ENCODE data around the gene KRT16. TPM values are rescaled to one million over a fixed set of nuclear protein-coding genes. Genes with fewer than 3 reads are reported as not detected.
"Not testable (repeated sequence)": the region's sequence is repeated elsewhere in the genome, so short reads cannot be mapped to it uniquely, and the experiment has no call there.

The KRT16 gene
- total and polyA plus RNA-seq, 2 experiments from 2014 or later = 0.90 to 2.5 TPM

DNA sequence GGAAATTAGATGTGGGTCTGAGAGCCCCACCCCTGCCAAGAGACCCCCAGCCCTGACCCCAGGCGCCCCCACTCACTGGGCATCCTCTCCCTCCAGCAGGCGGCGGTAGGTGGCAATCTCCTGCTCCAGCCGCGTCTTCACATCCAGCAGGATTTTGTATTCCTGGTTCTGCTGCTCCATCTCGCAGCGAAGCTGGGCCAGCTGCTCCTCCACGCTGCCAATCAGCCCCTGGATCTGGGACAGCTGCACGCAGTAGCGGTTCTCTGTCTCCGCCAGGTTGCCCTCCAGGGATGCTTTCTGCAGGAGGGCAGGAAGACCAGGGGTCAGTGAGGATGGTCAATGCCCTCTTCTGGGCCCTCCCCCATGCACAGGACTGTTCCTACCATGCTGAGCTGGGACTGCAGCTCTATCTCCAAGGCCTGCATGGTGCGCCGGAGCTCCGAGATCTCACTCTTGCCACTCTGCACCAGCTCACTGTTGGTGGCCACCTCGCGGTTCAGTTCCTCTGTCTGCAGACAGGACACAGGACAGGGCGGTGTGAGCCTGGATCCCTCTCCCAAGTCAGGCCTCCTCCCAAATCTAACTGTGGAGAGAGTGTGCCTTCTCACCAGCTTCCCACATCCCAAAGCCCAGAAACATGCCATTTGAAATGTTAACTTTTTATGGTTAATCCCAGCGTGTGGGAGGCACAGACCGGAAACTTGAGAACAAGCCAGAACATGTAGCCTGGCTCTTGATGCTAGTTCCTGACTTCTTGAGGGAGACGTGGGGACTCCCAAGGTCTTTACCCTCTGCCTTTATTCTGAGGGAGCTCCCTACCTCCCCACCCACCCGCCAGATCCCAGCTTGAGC, 8.2 kb upstream of the KRT16 start:
- no peak overlapping the region for H2AFZ ChIP-seq
- WGBS, 2 experiments (ENCODE audit: low coverage in 1 of 2, low lambda C conversion rate in 2 of 2, missing lambda C conversion rate in 2 of 2) = 65 to 70% methylated on average over 21 of the region's 21 CpGs
- no peaks in the 10 kb centered on the region; the same call in 1 of the 2 replicates for H3K27me3 ChIP-seq (replicated peaks; ENCODE audit: insufficient read depth)
- TF ChIP-seq EZH2 (IDR thresholded peaks at IDR 0.05; ENCODE audit: insufficient read depth, poor library complexity, severe bottlenecking) (no peak), EZH2phosphoT487 (IDR thresholded peaks at IDR 0.05; ENCODE audit: insufficient read depth, low read depth) (no peak)
- H3K9ac ChIP-seq = no peak overlapping the region
- DNase-seq = peak; percentile 40
- in situ Hi-C loops (cut with MboI) = no loop called here
- no peaks in the 10 kb centered on the region for H3F3A ChIP-seq (ENCODE audit: insufficient read depth)
- no peak overlapping the region for H3K27ac ChIP-seq
- no peaks in the 10 kb centered on the region for H3K79me2 ChIP-seq (ENCODE audit: insufficient read depth)
- no peak overlapping the region for H3K4me3 ChIP-seq
- H4K20me1 ChIP-seq (ENCODE audit: insufficient read depth) = no peaks in the 10 kb centered on the region
- H3K4me1 ChIP-seq (ENCODE audit: insufficient read depth) = no peaks in the 10 kb centered on the region
- no peak overlapping the region for H3K4me2 ChIP-seq (ENCODE audit: unreplicated experiment)
- no peaks in the 10 kb centered on the region for H3K9me2 ChIP-seq (ENCODE audit: insufficient read depth)
- no peaks in the 10 kb centered on the region for H3K36me3 ChIP-seq (ENCODE audit: low read depth)
- no peaks in the 10 kb centered on the region for H3K9me3 ChIP-seq (ENCODE audit: low read depth)

DNA sequence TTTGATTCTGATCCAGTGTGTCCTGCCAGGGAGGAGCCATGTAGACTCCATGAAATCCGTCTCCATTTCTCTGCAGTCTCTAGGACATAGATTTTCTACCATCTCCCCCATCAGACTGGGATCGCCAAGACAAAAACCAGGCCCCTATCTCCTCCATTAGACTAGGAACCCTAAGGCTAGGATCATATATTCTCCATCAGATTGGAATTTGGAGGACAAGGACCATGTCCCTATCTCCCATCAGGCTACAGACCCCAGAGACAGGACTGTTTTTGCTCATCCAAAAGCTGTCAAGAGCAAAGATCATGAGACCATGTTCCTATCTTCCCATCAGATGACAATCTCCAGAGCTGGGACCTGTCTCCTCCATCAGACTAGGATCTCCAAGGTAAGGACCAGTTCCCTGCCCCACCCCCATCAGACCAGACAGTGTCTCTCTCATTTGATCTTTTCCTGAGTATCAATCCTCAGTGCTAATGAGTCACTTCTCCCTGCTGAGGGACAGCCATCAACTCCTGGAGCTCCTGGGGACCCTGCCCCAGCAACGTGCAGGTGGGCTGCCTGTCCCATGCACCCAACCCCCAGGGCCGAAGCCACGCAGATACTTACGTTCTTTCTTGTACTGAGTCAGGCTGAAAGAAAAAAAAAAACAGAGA, 7.5 kb upstream of the KRT16 start:
- H3K9ac ChIP-seq; H3K79me2 ChIP-seq (ENCODE audit: insufficient read depth); H3K27ac ChIP-seq; H3K36me3 ChIP-seq (ENCODE audit: low read depth); H2AFZ ChIP-seq; H3K9me3 ChIP-seq (ENCODE audit: low read depth); H3K27me3 ChIP-seq (replicated peaks; ENCODE audit: insufficient read depth); H3K4me2 ChIP-seq (ENCODE audit: unreplicated experiment); H4K20me1 ChIP-seq (ENCODE audit: insufficient read depth); in situ Hi-C loops (cut with MboI); H3K4me3 ChIP-seq; H3K9me2 ChIP-seq (ENCODE audit: insufficient read depth); H3F3A ChIP-seq (ENCODE audit: insufficient read depth); H3K4me1 ChIP-seq (ENCODE audit: insufficient read depth); DNase-seq: not testable (repeated sequence)
- 93 to 96% methylated on average over 6 of the region's 6 CpGs for WGBS, 2 experiments (ENCODE audit: low coverage in 1 of 2, low lambda C conversion rate in 2 of 2, missing lambda C conversion rate in 2 of 2)

DNA sequence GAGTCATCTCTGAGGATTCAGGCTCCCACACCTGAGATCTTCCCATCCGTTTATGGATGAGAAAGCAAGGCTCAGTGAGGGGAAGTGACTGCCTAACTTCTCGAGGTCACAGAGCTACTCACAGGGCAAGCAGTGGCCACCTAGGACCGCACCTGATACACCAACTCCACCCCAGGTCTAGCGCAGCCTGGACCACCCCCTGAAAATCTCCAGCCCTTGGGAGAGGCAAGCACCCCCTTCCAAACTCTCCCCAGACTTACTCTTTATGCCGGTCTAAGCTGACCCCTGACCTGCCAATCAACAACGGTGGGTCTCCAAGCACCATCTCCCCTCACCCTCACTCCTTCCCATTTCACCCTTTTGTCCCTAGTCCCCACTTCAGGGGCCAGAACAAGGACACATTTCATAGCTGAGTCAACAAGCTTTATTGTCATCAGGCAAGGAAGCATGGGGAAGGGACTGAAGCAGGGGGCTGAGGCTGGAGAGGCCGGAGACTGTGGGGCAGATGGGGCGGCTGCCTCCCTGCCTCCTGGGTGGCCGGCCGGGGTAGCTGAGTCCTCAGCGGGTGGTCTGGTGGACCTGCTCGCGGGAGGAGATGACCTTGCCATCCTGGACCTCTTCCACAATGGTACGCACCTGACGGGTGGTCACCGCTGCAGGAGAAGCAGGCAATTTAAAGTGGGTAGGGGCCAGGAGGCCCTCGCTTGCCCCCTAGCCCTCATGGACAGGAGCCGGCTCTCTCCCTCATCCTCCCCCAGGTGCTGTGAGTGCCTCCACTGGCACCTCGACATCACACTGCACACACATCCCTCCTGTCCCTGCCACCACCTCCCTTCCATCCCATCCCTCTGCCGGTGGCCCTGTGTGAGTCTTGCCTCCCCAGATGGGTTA, 6.7 kb upstream of the KRT16 start:
- TF ChIP-seq EZH2 (IDR thresholded peaks at IDR 0.05; ENCODE audit: insufficient read depth, poor library complexity, severe bottlenecking) (no peak), EZH2phosphoT487 (IDR thresholded peaks at IDR 0.05; ENCODE audit: insufficient read depth, low read depth) (no peak)
- Histone ChIP-seq H3K27ac (no peak overlapping the region), H3K9me3 (ENCODE audit: low read depth) (no peaks in the 10 kb centered on the region), H3K4me2 (ENCODE audit: unreplicated experiment) (no peak overlapping the region), H3K9me2 (ENCODE audit: insufficient read depth) (no peaks in the 10 kb centered on the region), H3K4me1 (ENCODE audit: insufficient read depth) (no peaks in the 10 kb centered on the region), H3K79me2 (ENCODE audit: insufficient read depth) (no peaks in the 10 kb centered on the region), H3K9ac (no peak overlapping the region), H3K4me3 (no peak overlapping the region), H2AFZ (no peak overlapping the region), H3F3A (ENCODE audit: insufficient read depth) (no peaks in the 10 kb centered on the region), H3K27me3 (replicated peaks; ENCODE audit: insufficient read depth) (no peaks in the 10 kb centered on the region; the same call in 1 of the 2 replicates), H4K20me1 (ENCODE audit: insufficient read depth) (no peaks in the 10 kb centered on the region), H3K36me3 (ENCODE audit: low read depth) (no peaks in the 10 kb centered on the region)
- 76 to 77% methylated on average over 18 to 20 of the region's 20 CpGs for WGBS, 2 experiments (ENCODE audit: low coverage in 1 of 2, low lambda C conversion rate in 2 of 2, missing lambda C conversion rate in 2 of 2)
- in situ Hi-C loops (cut with MboI) = no loop called here
- DNase-seq = no peak

DNA sequence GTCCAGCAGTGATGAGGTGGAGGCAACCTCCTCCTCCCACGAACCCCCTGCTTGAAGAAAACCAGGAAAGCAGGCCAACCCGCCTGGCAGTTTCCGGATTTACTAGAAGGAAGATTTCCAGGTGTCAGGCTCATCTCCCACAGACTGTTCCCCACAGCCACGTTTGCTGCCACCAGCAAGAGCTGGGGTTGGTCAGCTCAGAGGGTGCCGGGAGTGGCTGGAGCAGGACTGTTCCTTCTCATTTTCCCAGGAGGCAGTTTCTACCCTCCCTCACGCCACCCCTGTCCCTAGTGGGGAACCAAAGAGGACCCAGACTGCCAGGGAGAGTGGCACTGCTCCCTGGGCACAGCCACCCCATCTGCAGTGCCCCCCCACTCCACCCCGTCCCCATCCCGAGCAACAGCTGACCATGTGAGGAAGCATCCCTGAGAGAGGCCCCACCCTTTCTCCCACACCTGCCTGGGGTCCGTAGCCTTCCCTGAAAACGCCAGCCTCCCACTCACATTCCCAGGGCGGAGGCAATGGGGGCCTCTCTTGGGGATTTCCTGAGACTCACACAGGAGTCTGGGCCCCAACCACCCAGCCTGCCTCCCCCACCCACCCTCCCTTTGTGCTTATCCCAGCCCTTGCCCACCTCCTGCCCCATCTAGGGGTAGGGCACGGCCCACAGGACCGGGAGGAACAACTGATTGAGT, 5.9 kb upstream of the KRT16 start:
- H3K4me1 ChIP-seq (ENCODE audit: insufficient read depth) = no peaks in the 10 kb centered on the region
- TF ChIP-seq EZH2phosphoT487 (IDR thresholded peaks at IDR 0.05; ENCODE audit: insufficient read depth, low read depth) = no peak
- no peak for TF ChIP-seq EZH2 (IDR thresholded peaks at IDR 0.05; ENCODE audit: insufficient read depth, poor library complexity, severe bottlenecking)
- H3K27me3 ChIP-seq (replicated peaks; ENCODE audit: insufficient read depth) = no peaks in the 10 kb centered on the region; the same call in 1 of the 2 replicates
- H4K20me1 ChIP-seq (ENCODE audit: insufficient read depth) = no peaks in the 10 kb centered on the region
- no peak overlapping the region for H3K27ac ChIP-seq
- no peaks in the 10 kb centered on the region for H3K36me3 ChIP-seq (ENCODE audit: low read depth)
- WGBS, 2 experiments (ENCODE audit: low coverage in 1 of 2, low lambda C conversion rate in 2 of 2, missing lambda C conversion rate in 2 of 2) = 48 to 56% methylated on average over 9 to 13 of the region's 13 CpGs
- no peaks in the 10 kb centered on the region for H3K79me2 ChIP-seq (ENCODE audit: insufficient read depth)
- in situ Hi-C loops (cut with MboI) = no loop called here
- no peak overlapping the region for H2AFZ ChIP-seq
- no peak overlapping the region for H3K9ac ChIP-seq
- DNase-seq = no peak
- H3K4me2 ChIP-seq (ENCODE audit: unreplicated experiment) = no peak overlapping the region
- H3F3A ChIP-seq (ENCODE audit: insufficient read depth) = no peaks in the 10 kb centered on the region
- no peaks in the 10 kb centered on the region for H3K9me2 ChIP-seq (ENCODE audit: insufficient read depth)
- H3K9me3 ChIP-seq (ENCODE audit: low read depth) = no peaks in the 10 kb centered on the region
- no peak overlapping the region for H3K4me3 ChIP-seq

Data from GM23248 (cell line).